SK-N-SH treated with all-trans-retinoic acid at 6 μM for 48 hours (cell line): ENCODE data around the gene NUMA1.

ENCODE experiments used
- ATAC-seq: fragments of 200-7000 bp; cut with Tn5 transposase; 3 replicates; pipeline ENCODE4 v1.9.1; 2020; ENCODE audit warnings: mild to moderate bottlenecking, moderate library complexity
- ARNTL ChIP-seq: fragments of 450-650 bp; formaldehyde crosslinking; IDR thresholded peaks from 2 replicates; pipeline ENCODE4 v1.5.0; 2020; ENCODE audit warnings: low read depth, mild to moderate bottlenecking, moderate library complexity, borderline replicate concordance
- BACH2 ChIP-seq: fragments of 250-450 bp; sonication (Bioruptor Pico); IDR thresholded peaks from 2 replicates; pipeline ENCODE4 v1.9.0; 2021; ENCODE audit warnings: mild to moderate bottlenecking, borderline replicate concordance
- ESRRG ChIP-seq: fragments of 250-450 bp; sonication (Bioruptor Pico); IDR thresholded peaks from 2 replicates; pipeline ENCODE4 v1.6.1; 2021; ENCODE audit warnings: mild to moderate bottlenecking
- OSR1 ChIP-seq: fragments of 250-450 bp; sonication (Bioruptor Pico); IDR thresholded peaks from 2 replicates; pipeline ENCODE4 v1.8.0; 2022; ENCODE audit warnings: moderate library complexity, mild to moderate bottlenecking, inconsistent platforms
- POU6F1 ChIP-seq: fragments of 250-450 bp; sonication (Bioruptor Pico); IDR thresholded peaks from 2 replicates; pipeline ENCODE4 v1.8.0; 2021; ENCODE audit warnings: low read depth, mild to moderate bottlenecking, moderate library complexity, borderline replicate concordance
- RARB ChIP-seq: fragments of 250-450 bp; sonication (Bioruptor Pico); IDR thresholded peaks from 2 replicates; pipeline ENCODE4 v1.8.0; 2021; ENCODE audit warnings: mild to moderate bottlenecking, moderate library complexity
- TSHZ2 ChIP-seq: fragments of 250-450 bp; sonication (Bioruptor Pico); IDR thresholded peaks from 2 replicates; pipeline ENCODE4 v1.5.0; 2020; ENCODE audit warnings: mild to moderate bottlenecking, moderate library complexity
- ZC3H10 ChIP-seq: fragments of 250-450 bp; sonication (Bioruptor Pico); IDR thresholded peaks from 2 replicates; pipeline ENCODE4 v1.5.1; 2021; ENCODE audit warnings: mild to moderate bottlenecking, moderate library complexity
- ZFP3 ChIP-seq: fragments of 250-450 bp; sonication (Bioruptor Pico); IDR thresholded peaks from 2 replicates; pipeline ENCODE4 v1.5.0; 2020; ENCODE audit warnings: mild to moderate bottlenecking, moderate library complexity
- ZFP30 ChIP-seq: fragments of 450-650 bp; formaldehyde crosslinking; IDR thresholded peaks from 2 replicates; pipeline ENCODE4 v1.5.0; 2022; ENCODE audit warnings: mild to moderate bottlenecking, moderate library complexity
- ZNF8 ChIP-seq: fragments of 450-650 bp; formaldehyde crosslinking; IDR thresholded peaks from 2 replicates; pipeline ENCODE4 v1.5.0; 2020; ENCODE audit warnings: mild to moderate bottlenecking, moderate library complexity
- TF ChIP-seq, protein P1 (sequence below): fragments of 250-450 bp; sonication (Bioruptor Pico); IDR thresholded peaks from 2 replicates; pipeline ENCODE4 v1.8.0; 2020; ENCODE audit warnings: mild to moderate bottlenecking, moderate library complexity, borderline replicate concordance
- TF ChIP-seq, protein P2 (sequence below): fragments of 250-450 bp; sonication (Bioruptor Pico); IDR thresholded peaks from 2 replicates; pipeline ENCODE4 v1.5.1; 2020; ENCODE audit warnings: low read depth, mild to moderate bottlenecking, moderate library complexity
- TF ChIP-seq, protein P3 (sequence below): fragments of 250-450 bp; sonication (Bioruptor Pico); IDR thresholded peaks from 2 replicates; pipeline ENCODE4 v1.5.1; 2021; ENCODE audit warnings: mild to moderate bottlenecking, moderate library complexity

NUMA1 gene

DNA sequence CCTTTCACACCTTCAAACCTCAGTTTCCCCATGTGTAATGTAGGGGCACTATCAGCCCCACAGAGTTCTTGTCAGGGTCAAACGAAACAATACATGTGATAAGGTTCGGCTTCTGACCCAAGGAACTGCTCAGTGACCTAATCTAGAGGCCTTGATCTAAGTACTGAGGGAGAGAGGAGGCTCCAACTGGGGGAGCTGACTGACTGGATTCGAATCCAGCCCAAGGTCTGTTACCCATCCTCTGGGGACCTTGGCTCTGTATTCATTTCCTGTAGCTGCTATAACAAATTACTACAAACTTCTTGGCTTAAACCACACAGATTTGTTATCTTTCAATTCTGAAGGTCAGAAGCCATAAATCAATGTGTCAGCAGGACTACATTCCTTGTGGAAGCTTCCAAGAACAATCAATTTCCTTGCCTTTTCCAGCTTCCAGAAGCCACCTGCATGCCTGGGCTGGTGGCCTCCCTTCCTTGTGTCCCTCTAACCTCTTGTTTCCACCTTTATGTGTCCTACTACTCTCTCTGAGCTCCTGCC is 42.8 kb upstream of the NUMA1 start:
- TF ChIP-seq BACH2 (CRISPR knock-in tag) = no peak
- no peak for TF ChIP-seq ZC3H10 (CRISPR knock-in tag)
- no peak for TF ChIP-seq ARNTL (CRISPR knock-in tag)
- no peak for TF ChIP-seq ZFP30 (CRISPR knock-in tag)
- no peak for TF ChIP-seq ESRRG (CRISPR knock-in tag)
- TF ChIP-seq, protein P1, sequence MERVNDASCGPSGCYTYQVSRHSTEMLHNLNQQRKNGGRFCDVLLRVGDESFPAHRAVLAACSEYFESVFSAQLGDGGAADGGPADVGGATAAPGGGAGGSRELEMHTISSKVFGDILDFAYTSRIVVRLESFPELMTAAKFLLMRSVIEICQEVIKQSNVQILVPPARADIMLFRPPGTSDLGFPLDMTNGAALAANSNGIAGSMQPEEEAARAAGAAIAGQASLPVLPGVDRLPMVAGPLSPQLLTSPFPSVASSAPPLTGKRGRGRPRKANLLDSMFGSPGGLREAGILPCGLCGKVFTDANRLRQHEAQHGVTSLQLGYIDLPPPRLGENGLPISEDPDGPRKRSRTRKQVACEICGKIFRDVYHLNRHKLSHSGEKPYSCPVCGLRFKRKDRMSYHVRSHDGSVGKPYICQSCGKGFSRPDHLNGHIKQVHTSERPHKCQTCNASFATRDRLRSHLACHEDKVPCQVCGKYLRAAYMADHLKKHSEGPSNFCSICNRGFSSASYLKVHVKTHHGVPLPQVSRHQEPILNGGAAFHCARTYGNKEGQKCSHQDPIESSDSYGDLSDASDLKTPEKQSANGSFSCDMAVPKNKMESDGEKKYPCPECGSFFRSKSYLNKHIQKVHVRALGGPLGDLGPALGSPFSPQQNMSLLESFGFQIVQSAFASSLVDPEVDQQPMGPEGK (CRISPR knock-in tag) = no peak
- TF ChIP-seq ZFP3 (CRISPR knock-in tag) = no peak
- TF ChIP-seq POU6F1 (CRISPR knock-in tag) = no peak
- no peak for ATAC-seq

DNA sequence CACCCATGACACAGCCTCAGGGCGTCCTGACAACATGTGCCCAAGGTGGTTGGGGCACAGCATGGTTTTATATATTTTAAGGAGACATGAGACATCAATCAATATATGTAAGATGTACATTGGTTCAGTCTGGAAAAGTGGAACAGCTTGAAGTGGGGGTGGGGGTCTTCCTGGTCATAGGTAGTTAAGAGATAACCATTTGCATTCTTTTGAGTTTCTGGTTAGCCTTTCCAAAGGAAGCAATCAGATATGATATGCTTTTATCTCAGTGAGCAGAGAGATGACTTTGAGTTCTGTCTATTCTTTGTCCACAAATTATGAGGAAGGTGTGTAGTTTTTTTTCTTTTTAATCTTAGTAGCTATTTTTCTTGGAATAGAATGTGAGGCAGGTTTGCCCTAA is 42.3 kb upstream of the NUMA1 start:
- no peak for TF ChIP-seq RARB (CRISPR knock-in tag)
- TF ChIP-seq, protein P2, sequence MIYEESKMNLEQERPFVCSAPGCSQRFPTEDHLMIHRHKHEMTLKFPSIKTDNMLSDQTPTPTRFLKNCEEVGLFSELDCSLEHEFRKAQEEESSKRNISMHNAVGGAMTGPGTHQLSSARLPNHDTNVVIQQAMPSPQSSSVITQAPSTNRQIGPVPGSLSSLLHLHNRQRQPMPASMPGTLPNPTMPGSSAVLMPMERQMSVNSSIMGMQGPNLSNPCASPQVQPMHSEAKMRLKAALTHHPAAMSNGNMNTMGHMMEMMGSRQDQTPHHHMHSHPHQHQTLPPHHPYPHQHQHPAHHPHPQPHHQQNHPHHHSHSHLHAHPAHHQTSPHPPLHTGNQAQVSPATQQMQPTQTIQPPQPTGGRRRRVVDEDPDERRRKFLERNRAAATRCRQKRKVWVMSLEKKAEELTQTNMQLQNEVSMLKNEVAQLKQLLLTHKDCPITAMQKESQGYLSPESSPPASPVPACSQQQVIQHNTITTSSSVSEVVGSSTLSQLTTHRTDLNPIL (CRISPR knock-in tag) = no peak
- TF ChIP-seq, protein P1 (CRISPR knock-in tag) = no peak
- ATAC-seq = no peak

GRCh38 chr11:72120930-72121329 is 40.6 kb upstream of the NUMA1 start:
- TF ChIP-seq, protein P2 (CRISPR knock-in tag) = no peak
- TF ChIP-seq, protein P3, sequence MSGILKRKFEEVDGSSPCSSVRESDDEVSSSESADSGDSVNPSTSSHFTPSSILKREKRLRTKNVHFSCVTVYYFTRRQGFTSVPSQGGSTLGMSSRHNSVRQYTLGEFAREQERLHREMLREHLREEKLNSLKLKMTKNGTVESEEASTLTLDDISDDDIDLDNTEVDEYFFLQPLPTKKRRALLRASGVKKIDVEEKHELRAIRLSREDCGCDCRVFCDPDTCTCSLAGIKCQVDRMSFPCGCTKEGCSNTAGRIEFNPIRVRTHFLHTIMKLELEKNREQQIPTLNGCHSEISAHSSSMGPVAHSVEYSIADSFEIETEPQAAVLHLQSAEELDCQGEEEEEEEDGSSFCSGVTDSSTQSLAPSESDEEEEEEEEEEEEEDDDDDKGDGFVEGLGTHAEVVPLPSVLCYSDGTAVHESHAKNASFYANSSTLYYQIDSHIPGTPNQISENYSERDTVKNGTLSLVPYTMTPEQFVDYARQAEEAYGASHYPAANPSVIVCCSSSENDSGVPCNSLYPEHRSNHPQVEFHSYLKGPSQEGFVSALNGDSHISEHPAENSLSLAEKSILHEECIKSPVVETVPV (CRISPR knock-in tag) = no peak
- TF ChIP-seq OSR1 (CRISPR knock-in tag) (no peak), ZNF8 (CRISPR knock-in tag) (no peak), TSHZ2 (CRISPR knock-in tag) (no peak)
- TF ChIP-seq, protein P1 (CRISPR knock-in tag) = no peak
- ATAC-seq = no peak
